K562 (cell line): ENCODE measurements around the gene TMIGD2. TPM values are rescaled to one million over a fixed set of nuclear protein-coding genes. Genes with fewer than 3 reads are reported as not detected.

Source experiments
- ATF7 ChIP-seq: fragments of 450-650 bp; IDR thresholded peaks from 2 replicates; pipeline ENCODE4 v1.7.1; 2014; ENCODE audit warnings: mild to moderate bottlenecking, moderate library complexity
- CCNT2 ChIP-seq: IDR thresholded peaks from 2 replicates; pipeline ENCODE4 v1.6.1; 2011; ENCODE audit warnings: borderline replicate concordance, low read depth, mild to moderate bottlenecking, moderate library complexity, mixed read lengths, low read length; ENCODE audit not compliant: insufficient read length; ENCODE audit errors: extremely low read depth
- EGR1 ChIP-seq: fragments of 450-650 bp; conservative IDR thresholded peaks from 2 replicates; pipeline ENCODE4 v1.6.1; 2017; ENCODE audit warnings: mild to moderate bottlenecking
- ETV1 ChIP-seq: fragments of 450-650 bp; conservative IDR thresholded peaks from 2 replicates; pipeline ENCODE4 v1.6.1; 2016; ENCODE audit warnings: missing genetic modification characterization, control low read depth, low read depth, missing compliant biosample characterization
- FOS ChIP-seq: IDR thresholded peaks from 3 replicates; pipeline ENCODE4 v1.6.1; 2011; ENCODE audit not compliant: insufficient read length; ENCODE audit errors: extremely low read depth
- FOXJ2 ChIP-seq: fragments of 200-800 bp; sonication (Bioruptor generic); IDR thresholded peaks from 2 replicates; pipeline ENCODE4 v1.6.1; 2016; ENCODE audit warnings: missing genetic modification characterization, missing compliant biosample characterization
- HDAC2 ChIP-seq: fragments of 450-650 bp; IDR thresholded peaks from 2 replicates; pipeline ENCODE4 v1.6.1; 2016; ENCODE audit warnings: mild to moderate bottlenecking
- HMBOX1 ChIP-seq: sonication (generic); IDR thresholded peaks from 2 replicates; pipeline ENCODE4 v1.6.1; 2016
- HMGN3 ChIP-seq: IDR thresholded peaks from 2 replicates; pipeline ENCODE4 v1.6.1; 2011; ENCODE audit warnings: borderline replicate concordance, low read depth, mild to moderate bottlenecking, mixed read lengths, low read length; ENCODE audit not compliant: insufficient read length; ENCODE audit errors: extremely low read depth
- NFE2 ChIP-seq: IDR thresholded peaks from 2 replicates; pipeline ENCODE4 v1.6.1; 2014; ENCODE audit warnings: antibody characterized with exemption, low read depth
- POLR2G ChIP-seq: fragments of 200-400 bp; formaldehyde crosslinking; IDR thresholded peaks from 2 replicates; pipeline ENCODE4 v1.6.1; 2017; ENCODE audit warnings: low read depth, mild to moderate bottlenecking, antibody characterized with exemption, low read length, moderate library complexity
- RREB1 ChIP-seq: fragments of 250-450 bp; sonication (Bioruptor Pico); IDR thresholded peaks from 2 replicates; pipeline ENCODE4 v1.4.0; 2020
- SMAD4 ChIP-seq: fragments of 250-450 bp; sonication (Bioruptor Pico); conservative IDR thresholded peaks from 2 replicates; pipeline ENCODE4 v1.8.0; 2021; ENCODE audit warnings: inconsistent platforms, mild to moderate bottlenecking, moderate library complexity
- TEAD2 ChIP-seq: fragments of 450-650 bp; IDR thresholded peaks from 2 replicates; pipeline ENCODE4 v1.6.1; 2016; ENCODE audit warnings: missing genetic modification characterization, control low read depth, missing compliant biosample characterization
- TEAD4 ChIP-seq, 2 experiments: sonication (generic) in 1 of 2; formaldehyde crosslinking in 1 of 2; IDR thresholded peaks; 2 replicates each; pipeline versions ENCODE4 v1.6.1 to v1.8.0; 2012 to 2022; ENCODE audit warnings: borderline replicate concordance in 1 of 2, inconsistent platforms in 1 of 2, low read length in 1 of 2, mild to moderate bottlenecking in 1 of 2, missing genetic modification reagents in 1 of 2
- USF2 ChIP-seq: sonication (generic); formaldehyde crosslinking; IDR thresholded peaks from 2 replicates; pipeline ENCODE4 v1.5.0; 2020; ENCODE audit warnings: missing genetic modification reagents
- ZBTB5 ChIP-seq: fragments of 450-650 bp; IDR thresholded peaks from 2 replicates; pipeline ENCODE4 v1.6.1; 2017; ENCODE audit warnings: antibody characterized with exemption
- ZBTB8A ChIP-seq: fragments of 450-650 bp; IDR thresholded peaks from 2 replicates; pipeline ENCODE4 v1.6.1; 2018; ENCODE audit warnings: mild to moderate bottlenecking, moderate library complexity; ENCODE audit not compliant: partially characterized antibody
- polyA plus RNA-seq, 8 experiments: library from polyadenylated mRNA; depleted of rRNA in 4 of 8; stranded (reverse) in 5 of 8; unstranded in 3 of 8; fragments of >200 nt; fragmentation: Nextera tagmentation in 2 of 8; fragmentation: Illumina TruSeq in 1 of 8; extraction: Ambion mirVana in 2 of 8; extraction: Trizol in 1 of 8; gene quantifications; 2 replicates each; pipeline versions ENCODE4 v1.2.1 to v1.2.3, GENCODE V29; 2011 to 2014; ENCODE audit warnings: inconsistent platforms in 1 of 8, missing spikeins in 1 of 8
- total RNA-seq, 7 experiments: library from RNA; depleted of rRNA in 6 of 7; stranded (reverse); fragments of >200 nt in 6 of 7; fragmentation: Illumina TruSeq in 2 of 7; extraction: Trizol in 2 of 7; gene quantifications; 2 replicates each; pipeline versions ENCODE4 v1.2.1 to v1.2.3, GENCODE V29; 2011 to 2021; ENCODE audit warnings: low replicate concordance in 1 of 7

TMIGD2 gene
- total and polyA plus RNA-seq, 9 of the 15 experiments (the other 6 are each of a cell fraction or from before 2014, with no cell fraction given), result not detected

- no peak for TF ChIP-seq RREB1
- TF ChIP-seq ATF7, result peak; percentile 49
- no peak for TF ChIP-seq TEAD4 (IDR thresholded peaks at IDR 0.05; ENCODE audit: low read length)
- no peak for TF ChIP-seq TEAD4 (CRISPR knock-in tag; IDR thresholded peaks at IDR 0.05; ENCODE audit: borderline replicate concordance)
- TF ChIP-seq TEAD2 (tag), result no peak
- no peak for TF ChIP-seq FOS
- TF ChIP-seq FOXJ2 (tag), result no peak
- peak; percentile 49; the same call in 1 of the 2 replicates for TF ChIP-seq HDAC2
- no peak for TF ChIP-seq NFE2
- TF ChIP-seq ZBTB5, result no peak
- no peak for TF ChIP-seq HMBOX1
- peak; percentile 88 for TF ChIP-seq POLR2G
- TF ChIP-seq EGR1, result peak; percentile 26
- TF ChIP-seq SMAD4, result 0 out of 2 replicates have a peak, but pooled peaks have one; percentile 13
- TF ChIP-seq CCNT2, result peak; percentile 36
- TF ChIP-seq HMGN3, result peak; percentile 29
- TF ChIP-seq ETV1 (tag), result no peak
- TF ChIP-seq ZBTB8A, result no peak
- TF ChIP-seq USF2 (CRISPR knock-in tag), result peak; percentile 54; the same call in 1 of the 2 replicates
Observed at GRCh38 chr19:4327252-4327876, 25.2 kb upstream of the TMIGD2 start (continued).
